IPS-18c (cell line): Measurements from ENCODE around the gene FMNL3.
"Not testable (repeated sequence)": the region's sequence is repeated elsewhere in the genome, so short reads cannot be mapped to it uniquely, and the experiment has no call there.

Source experiments
- H3K4me3 ChIP-seq: 2 replicates; pipeline ENCODE4 v1.7.0; 2013; ENCODE audit warnings: low read depth, mild to moderate bottlenecking, low read length, moderate library complexity; ENCODE audit not compliant: insufficient read depth
- H3K9me3 ChIP-seq: one replicate; pipeline ENCODE4 v1.6.1; 2013; ENCODE audit warnings: mild to moderate bottlenecking, low read length, moderate library complexity; ENCODE audit not compliant: control insufficient read depth, insufficient read depth

Gene FMNL3

DNA sequence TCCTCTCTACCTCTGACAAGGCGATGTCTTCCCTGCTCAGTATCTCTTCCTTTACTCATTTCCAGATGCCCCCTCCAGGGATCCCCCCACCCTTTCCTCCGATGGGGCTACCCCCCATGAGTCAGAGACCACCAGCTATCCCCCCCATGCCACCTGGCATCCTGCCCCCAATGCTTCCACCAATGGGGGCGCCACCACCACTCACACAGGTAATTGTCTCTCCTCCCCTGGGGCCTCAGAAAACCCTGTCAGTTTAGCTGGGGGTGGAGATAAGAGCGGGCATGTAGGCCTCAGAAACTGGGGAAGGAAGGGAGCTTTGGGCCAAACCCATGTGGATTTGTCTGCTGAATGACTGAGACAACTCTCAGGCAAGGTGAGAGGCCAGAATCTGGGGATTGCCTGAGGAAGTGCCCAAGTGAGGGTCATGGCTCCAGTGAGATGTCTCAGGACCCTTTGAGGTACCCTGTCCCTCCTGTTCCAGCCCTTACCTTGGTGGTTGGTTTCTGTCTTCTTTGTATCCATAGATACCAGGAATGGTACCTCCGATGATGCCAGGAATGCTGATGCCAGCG, 75.8 kb downstream of the FMNL3 start:
- Histone ChIP-seq H3K4me3 (no peak overlapping the region), H3K9me3 (no peaks in the 10 kb centered on the region)

DNA sequence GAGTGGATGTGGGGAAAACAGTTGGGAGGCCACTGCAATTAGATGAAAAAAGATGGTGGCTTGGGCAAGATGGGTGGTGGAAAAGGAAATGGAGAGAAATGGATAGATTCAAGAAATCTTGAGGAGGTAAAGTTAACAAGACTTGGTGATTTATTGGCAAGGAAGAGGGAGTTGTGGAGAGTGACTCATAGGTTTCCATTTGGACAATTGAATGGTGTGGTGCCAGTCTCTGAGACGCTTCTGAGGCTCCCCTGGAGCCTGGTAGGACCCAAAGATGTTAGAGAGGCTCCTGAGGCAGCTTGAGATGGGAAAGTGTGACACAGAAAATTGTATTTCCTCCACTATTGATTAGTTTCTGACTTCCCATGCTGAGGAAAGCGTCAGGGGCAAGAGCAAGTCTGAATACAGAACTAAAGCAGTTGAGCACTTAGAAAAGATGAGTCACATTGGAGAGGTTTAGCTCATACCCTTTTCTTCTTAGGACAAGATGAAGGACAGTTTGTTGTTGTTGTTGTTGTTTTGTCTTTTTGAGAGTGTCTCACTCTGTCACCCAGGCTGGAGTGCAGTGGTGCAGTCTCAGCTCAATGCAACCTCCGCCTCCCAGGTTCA, 79.3 kb downstream of the FMNL3 start:
- no peak overlapping the region for H3K4me3 ChIP-seq

DNA sequence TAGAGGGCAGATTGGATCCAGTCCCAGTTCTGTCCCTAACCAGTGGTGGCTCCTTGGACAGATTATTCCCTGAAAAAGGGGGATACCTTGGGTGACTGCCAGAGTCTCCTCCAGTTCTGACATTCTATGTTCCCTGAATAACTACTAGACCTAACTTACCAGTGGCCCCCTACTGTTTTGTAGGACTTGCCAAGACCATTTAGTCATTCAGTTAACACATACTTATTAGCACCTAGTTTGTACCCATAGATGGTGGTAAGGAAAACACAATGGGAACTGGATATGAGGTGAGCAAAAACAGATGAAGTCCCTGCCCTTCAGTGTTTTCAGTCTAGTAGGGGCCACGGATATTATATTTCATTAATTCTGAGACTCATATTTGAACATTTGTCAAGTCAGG, 80.4 kb downstream of the FMNL3 start:
- Histone ChIP-seq H3K9me3 (no peaks in the 10 kb centered on the region), H3K4me3 (no peak overlapping the region)

More for the DNA sequence above, 79.3 kb downstream of the FMNL3 start:
- no peaks in the 10 kb centered on the region for H3K9me3 ChIP-seq

DNA sequence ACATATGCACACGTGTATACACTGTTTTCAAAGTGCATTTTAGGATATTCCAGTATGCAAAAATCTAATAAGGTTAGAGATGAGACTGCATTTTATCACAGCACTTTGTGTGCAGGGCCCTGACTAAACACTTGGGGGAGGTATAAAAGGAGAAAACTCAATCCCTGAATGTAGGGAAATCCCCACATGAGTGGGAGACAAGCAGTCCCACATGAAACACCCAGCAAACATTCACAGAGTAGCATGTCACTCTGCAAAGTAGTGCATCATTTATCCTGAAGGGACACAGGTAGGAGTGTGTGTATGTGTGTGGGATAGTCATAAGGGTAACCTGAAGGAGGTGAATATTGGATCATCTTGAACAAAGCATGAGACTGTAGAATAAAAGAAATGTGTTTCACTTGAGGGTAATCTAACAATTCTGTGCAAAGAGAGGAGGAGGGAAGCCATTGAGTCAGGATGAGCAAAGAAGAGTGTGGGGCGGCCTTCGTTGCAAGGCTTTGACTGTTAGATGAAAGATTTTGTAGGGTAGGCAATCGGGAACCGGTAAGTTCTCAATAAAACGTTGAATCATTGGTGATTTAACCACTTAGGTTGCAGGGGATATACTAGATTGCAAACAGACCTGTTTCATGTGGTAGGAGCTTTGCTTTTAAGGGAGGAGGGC, 80.9 kb downstream of the FMNL3 start:
- Histone ChIP-seq H3K4me3 (no peak overlapping the region), H3K9me3 (no peaks in the 10 kb centered on the region)

DNA sequence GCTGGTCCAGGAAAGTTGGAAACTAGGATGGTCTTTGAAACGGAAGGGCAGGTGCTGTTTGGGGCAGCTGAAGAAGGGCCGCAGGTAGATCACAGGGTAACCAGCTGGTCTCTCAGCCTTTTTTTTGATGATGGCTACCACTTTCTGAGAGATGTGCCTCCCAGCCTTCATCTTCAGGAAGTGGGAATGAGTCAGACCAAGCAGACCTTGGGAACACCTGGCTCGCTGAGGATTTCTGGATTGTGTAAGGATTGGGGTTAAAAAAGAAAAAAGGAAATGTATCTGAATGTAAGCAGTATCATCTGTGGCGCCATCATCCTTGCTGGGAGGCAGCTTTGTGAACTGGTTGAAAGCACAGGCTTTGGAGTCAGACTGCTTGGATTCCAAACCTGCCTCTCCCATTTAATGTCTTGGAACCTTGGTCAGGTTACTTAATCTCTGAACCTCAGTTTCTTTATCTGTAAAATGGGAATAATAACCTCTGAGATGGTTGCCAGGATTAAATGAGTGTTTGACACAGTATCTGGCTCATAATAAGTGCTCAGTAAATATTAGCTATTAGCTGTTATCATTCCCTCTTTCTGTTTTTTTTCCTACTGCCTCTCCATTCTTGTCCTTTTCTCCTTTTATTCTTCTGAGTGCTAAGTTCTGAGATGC, 82.2 kb downstream of the FMNL3 start:
- H3K9me3 ChIP-seq, result no peaks in the 10 kb centered on the region
- no peak overlapping the region for H3K4me3 ChIP-seq

DNA sequence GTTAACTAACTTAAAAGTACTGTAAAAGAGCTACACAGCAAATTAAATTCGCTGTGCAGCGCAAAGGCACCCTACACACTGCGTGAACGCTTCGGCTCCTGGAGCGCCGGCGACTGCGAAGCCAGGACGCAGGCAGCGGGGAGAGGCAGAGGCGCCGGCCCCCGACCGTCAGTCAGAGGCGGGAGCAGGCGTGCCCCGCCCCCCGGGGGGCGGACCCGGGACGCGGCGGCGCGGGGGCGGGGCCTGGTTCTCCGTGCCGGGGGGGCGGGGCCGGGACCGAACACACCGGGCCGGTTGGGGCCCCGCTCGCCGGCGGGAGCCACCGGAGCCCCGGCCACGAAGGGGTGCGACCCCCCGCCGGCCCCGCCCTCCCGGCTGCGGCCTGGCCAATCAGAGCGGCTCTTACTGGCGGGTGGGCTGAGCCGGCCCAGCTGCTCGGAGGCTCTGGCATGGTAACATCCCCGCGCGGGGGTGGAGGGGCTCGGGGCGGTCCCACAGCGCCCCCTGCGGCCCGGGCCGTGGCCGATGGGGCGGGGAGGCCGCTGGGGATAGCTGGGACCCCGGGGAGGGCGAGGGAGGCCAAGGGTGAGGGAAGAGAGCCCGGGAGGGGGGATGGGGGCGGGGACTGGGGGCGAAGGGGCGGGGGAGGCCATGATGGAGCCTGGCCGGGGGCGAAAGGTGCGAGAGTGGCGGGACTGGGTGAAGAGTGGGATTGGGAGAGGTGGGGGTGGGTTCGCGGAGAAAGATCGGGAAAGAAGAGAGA, 83.9 kb downstream of the FMNL3 start, which contains the start of gene PRPF40B:
Gene PRPF40B (plus strand): TSS at position 420 of the 763 bp plus-strand sequence. CDS start 30 bp downstream, at position 450.
- no peaks in the 10 kb centered on the region for H3K9me3 ChIP-seq
- peak within 1 kb of the TSS; percentile 70 for H3K4me3 ChIP-seq

DNA sequence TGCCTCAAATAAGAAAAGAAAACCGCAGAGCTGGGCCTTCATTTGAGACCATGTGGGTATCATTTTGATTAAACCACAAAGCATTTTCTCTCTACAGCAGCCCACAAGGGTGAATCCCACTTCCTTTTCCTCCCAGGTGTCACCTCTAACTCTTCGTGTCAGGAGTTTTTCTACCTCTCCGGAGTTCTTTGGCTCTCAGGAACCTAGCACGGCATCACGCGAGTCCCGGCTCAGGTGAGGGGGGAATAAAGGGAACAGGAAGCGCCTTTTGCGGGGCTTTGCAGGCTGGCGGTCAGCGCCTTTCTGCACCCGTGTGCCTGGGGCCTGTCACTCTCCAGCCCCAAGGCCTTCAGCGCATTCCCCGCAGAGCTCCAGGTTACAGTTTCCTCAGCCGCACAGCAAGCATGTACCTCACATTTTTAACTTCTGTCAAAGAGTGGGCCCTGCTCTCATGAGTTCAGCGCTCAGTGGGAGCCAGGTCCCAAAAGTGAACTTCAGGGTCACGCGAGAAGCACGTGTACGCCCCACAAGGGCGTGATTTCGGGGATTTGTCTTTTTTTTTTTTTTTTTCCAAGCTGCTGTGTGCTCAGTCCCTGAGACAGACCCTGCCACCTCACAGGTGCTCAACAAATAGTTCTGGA, 84.6 kb downstream of the FMNL3 start:
- no peaks in the 10 kb centered on the region for H3K9me3 ChIP-seq
- peak overlapping the region; percentile 70 for H3K4me3 ChIP-seq

DNA sequence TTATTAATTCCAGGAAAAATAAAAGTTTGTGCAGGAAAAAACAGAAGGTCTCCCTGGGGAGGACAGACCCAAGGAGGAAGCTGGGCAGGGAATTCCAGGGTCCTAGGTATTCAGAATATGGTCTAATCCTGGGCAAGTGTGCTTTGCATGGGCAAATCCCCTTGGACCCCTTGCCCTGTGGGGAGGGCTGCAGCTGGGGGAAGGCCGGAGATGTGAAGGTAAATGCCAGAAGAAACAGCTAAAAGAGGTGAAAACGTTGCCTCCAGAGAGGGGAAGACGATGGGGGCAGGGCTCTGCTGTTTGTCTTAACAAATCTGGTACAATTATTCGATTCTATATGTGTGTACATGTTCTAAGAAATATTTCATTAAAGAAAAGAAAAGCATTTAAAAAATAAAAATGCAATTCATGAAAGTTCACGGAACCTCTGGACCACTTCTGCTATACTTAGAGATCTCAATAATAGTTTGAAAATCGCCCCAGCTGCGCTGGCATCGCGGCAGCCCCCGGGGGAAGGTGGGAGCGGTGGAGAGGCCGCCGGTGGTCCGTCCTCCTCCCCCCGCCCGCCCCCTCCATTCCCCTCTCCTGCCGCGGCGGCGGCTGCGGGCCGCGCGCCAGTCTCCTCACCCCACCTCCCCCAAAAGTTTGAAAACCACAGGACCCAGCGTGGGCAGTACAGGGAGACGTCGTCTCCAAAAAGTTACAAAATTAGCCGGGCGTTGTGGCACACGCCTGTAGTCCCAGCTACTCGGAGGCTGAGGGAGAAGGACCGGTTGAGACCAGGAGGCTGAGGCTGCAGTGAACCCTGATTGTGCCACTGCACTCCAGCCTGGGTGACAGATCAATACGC, 85.3 kb downstream of the FMNL3 start:
- Histone ChIP-seq H3K4me3 (peak overlapping the region; percentile 70; the same call in 1 of the 2 replicates), H3K9me3 (no peaks in the 10 kb centered on the region)

DNA sequence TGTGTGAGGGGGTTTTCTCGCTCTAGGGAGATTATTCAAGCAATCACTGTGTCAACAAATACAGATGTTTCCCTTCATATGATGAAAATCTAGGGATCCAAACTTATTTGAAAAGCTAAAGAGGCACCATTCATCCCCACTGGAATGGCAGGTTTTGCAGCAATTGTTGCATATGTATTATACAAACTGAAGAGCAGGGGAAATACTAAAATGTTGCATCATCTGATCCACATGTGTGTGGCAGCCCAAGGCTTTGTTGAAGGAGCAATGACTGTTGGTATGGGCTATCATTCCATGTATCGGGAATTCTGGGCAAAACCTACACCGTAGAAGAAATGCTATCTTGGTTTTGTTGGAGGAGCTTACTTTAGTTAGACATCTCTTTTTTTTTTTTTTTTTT, 87.9 kb downstream of the FMNL3 start:
- Histone ChIP-seq H3K4me3 (no peak overlapping the region), H3K9me3 (no peaks in the 10 kb centered on the region)

DNA sequence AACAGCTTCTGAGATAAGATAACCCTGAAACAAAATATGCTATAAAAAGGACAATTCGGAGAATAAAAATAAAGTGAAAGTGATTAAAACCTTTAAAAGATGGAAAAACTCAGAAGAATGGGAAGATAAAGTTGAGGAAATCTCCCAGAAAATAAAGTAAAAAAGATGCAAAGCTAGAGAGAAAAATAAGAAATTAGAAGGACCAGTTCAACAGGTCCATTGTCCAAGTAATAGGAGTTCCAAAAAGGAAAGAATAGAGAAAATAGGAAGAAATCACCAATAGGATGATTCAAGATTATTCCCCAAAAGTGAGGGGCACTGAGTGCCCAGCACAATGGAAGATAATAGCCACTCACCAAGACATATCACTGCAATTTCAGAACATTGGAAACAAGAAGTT, 88.6 kb downstream of the FMNL3 start:
- no peaks in the 10 kb centered on the region for H3K9me3 ChIP-seq
- H3K4me3 ChIP-seq, result no peak overlapping the region

DNA sequence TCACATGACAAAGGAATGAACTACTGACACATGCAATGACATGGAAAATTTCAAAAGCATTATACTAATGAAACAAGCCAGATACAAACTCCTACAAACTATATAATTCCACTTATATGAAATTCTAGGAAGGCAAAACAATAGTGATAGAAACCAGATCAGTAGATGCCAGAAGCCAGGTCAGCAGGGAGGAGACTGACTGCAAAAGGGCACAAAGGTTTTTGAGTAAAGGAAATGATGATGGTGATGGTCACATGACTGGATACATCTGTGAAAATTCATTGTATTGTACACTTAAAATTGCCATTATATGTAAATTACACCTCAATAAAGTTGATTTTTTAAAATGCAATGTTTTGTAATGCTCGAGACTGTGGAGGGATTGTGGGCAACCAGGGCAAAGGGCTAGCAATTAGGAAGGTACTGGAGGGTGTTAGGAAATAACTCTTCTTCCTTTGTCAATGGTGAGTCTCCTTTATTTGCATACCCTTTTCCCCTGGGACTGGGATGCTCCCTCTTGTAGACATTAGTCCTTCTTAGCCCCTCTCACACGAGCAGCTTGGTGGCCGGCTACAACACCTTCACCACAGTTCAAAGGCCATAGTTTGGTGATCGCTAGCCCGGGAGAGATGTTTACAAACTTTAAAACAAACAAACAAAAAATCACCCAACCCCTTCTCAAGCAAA, 90.5 kb downstream of the FMNL3 start:
- Histone ChIP-seq H3K4me3 (no peak overlapping the region), H3K9me3 (no peaks in the 10 kb centered on the region)

DNA sequence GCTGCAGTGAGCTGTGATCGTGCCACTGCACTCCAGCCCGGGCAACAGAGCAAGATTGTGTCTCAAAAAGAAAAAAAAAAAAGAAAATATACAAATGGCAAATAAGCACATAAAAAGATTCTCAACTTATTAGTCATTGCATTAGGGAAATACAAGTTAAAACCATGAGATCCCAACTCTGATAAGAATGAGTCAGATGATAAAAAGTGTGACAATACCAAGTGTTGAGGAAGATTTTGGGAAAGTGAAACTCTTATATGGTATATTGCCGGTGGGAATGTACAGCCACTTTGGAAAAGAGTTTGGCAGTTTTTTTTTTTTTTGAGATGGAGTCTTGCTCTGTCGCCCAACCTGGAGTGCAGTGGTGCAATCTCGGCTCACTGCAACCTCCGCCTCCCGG, 91.5 kb downstream of the FMNL3 start:
- Histone ChIP-seq H3K4me3 (no peak overlapping the region), H3K9me3 (no peaks in the 10 kb centered on the region)

DNA sequence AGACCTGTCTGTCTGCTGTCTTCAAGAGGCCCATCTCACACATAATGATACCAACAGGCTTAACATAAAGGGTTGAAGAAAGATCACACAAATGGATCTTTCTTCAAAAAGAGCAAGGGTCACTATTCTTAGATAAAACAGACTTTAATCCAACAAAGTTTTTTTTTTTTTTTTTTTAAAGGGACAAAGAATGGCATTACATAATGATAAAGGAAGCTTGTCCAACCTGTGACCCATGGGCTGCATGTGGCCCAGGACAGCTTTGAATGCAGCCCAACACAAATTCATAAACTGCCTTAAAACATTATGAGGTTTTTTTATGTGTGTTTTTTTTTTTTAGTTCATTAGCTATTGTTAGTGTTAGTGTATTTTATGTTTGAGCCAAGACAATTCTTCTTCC, 95.0 kb downstream of the FMNL3 start:
- no peak overlapping the region for H3K4me3 ChIP-seq
- no peaks in the 10 kb centered on the region for H3K9me3 ChIP-seq

DNA sequence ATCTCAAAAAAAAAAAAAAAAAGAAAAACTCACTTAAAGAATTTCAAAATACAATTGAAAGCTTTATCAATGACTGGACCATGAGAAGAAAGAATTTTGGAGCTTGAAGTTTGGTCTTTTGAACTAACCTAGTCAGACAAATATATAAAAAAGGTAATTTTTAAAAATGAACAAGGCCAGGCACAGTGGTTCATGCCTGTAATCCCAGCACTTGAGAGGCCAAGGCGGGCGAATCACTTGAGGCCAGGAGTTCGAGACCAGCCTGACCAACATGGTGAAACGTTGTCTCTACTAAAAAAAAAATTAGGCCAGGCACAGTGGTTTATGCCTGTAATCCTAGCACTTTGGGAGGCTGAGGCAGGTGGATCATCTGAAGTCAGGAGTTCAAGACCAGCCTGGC, 96.4 kb downstream of the FMNL3 start:
- not testable (repeated sequence) for H3K9me3 ChIP-seq, H3K4me3 ChIP-seq

DNA sequence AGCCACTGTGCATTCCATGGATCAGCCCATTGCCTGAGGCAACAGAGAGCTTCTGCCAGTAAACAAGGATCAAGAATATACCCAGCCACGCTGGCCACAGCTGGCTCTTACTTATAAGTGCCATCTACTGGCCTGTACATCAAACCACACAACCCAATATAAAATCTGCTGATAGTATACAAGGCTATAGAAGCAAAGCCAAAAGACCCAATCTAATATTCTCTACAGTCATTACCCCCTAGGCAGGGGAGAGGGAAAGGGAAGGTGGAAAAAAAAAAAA, 97.4 kb downstream of the FMNL3 start:
- no peaks in the 10 kb centered on the region for H3K9me3 ChIP-seq
- no peak overlapping the region for H3K4me3 ChIP-seq
